Caco-2 (cell line): ENCODE measurements around the gene CCDC185. TPM values are rescaled to one million over a fixed set of nuclear protein-coding genes. Genes with fewer than 3 reads are reported as not detected.

ENCODE experiments used
- Bru-seq: library from RNA; stranded (reverse); fragments of 400-500 nt; gene quantifications from one replicate; lab custom pipeline; 2021; lab: Mats Ljungman, UMichigan
- BruChase-seq, 2 experiments: library from RNA; stranded (reverse); fragments of 400-500 nt; gene quantifications; one replicate each; lab custom pipeline; 2021; lab: Mats Ljungman, UMichigan
- BruUV-seq: library from RNA; stranded (reverse); fragments of 400-500 nt; replicated peaks from 2 replicates; lab custom pipeline; 2021; lab: Mats Ljungman, UMichigan
- CTCF ChIA-PET: fragments of 300-600 bp; sonication (Branson Sonifier 250); formaldehyde crosslinking; loops from one replicate; lab custom pipeline; 2022; ENCODE audit warnings: antibody characterized with exemption; lab: Charles Lee
- POLR2A ChIA-PET: fragments of 300-600 bp; sonication (Branson Sonifier 250); formaldehyde crosslinking; loops from one replicate; lab custom pipeline; 2022; ENCODE audit warnings: antibody characterized with exemption; lab: Charles Lee
- DNase-seq, 2 experiments: peaks; one replicate each; pipeline versions ENCODE4 v3.0.0 to v3.0.0-alpha.2; 2020 to 2022
- H3K27me3 ChIP-seq: replicated peaks from 2 replicates; pipeline ENCODE4 v1.6.0; 2011; ENCODE audit warnings: low read length; ENCODE audit not compliant: control insufficient read depth, insufficient read depth
- H3K36me3 ChIP-seq: 2 replicates; pipeline ENCODE4 v1.5.1; 2011; ENCODE audit warnings: low read length; ENCODE audit not compliant: control insufficient read depth, insufficient read depth
- H3K4me1 ChIP-seq: fragments of 250-450 bp; sonication (Bioruptor Pico); 2 replicates; pipeline ENCODE4 v1.5.1; 2020; ENCODE audit warnings: mild to moderate bottlenecking
- H3K4me3 ChIP-seq: 2 replicates; pipeline ENCODE4 v1.5.1; 2011; ENCODE audit warnings: low read depth, mild to moderate bottlenecking, control low read depth, low read length
- H3K9me3 ChIP-seq: fragments of 250-450 bp; sonication (Bioruptor Pico); 2 replicates; pipeline ENCODE4 v1.5.1; 2020; ENCODE audit warnings: mild to moderate bottlenecking, moderate library complexity
- H3K27ac Mint-ChIP-seq: one replicate; pipeline ENCODE4 v1.8.0; 2022; ENCODE audit warnings: mixed read lengths; ENCODE audit not compliant: unreplicated experiment
- H3K27me3 Mint-ChIP-seq: one replicate; pipeline ENCODE4 v1.8.0; 2022; ENCODE audit warnings: mixed read lengths; ENCODE audit not compliant: insufficient read depth, unreplicated experiment
- H3K36me3 Mint-ChIP-seq: one replicate; pipeline ENCODE4 v1.8.0; 2022; ENCODE audit warnings: mild to moderate bottlenecking, mixed read lengths; ENCODE audit not compliant: insufficient read depth, unreplicated experiment
- H3K4me1 Mint-ChIP-seq: one replicate; pipeline ENCODE4 v1.8.0; 2022; ENCODE audit warnings: low read depth, mixed read lengths; ENCODE audit not compliant: unreplicated experiment
- H3K4me3 Mint-ChIP-seq: one replicate; pipeline ENCODE4 v1.8.0; 2022; ENCODE audit warnings: mild to moderate bottlenecking, moderate library complexity, mixed read lengths; ENCODE audit not compliant: unreplicated experiment
- H3K9me3 Mint-ChIP-seq: one replicate; pipeline ENCODE4 v1.8.0; 2022; ENCODE audit warnings: mixed read lengths; ENCODE audit not compliant: unreplicated experiment
- intact Hi-C: fragments of 100-400 bp; cut with micrococcal nuclease; formaldehyde crosslinking; loops from one replicate; pipeline ENCODE4 v1.10.0; 2022; ENCODE audit not compliant: unreplicated experiment
- long read RNA-seq: library from polyadenylated mRNA; stranded (forward); transcript quantifications from one replicate; pipeline ENCODE4 v2.0.0, GENCODE V29; 2022
- total RNA-seq: library from RNA; stranded (reverse); gene quantifications from 2 replicates; pipeline ENCODE4 v1.2.3, GENCODE V29; 2022
- TF ChIP-seq, protein P1 (sequence below), 2 experiments: fragments of 200-600 bp in 1 of 2; IDR thresholded peaks; 1 replicate in 1 of 2; 2 replicates in 1 of 2; pipeline versions ENCODE4 v1.5.1 to v1.8.0; 2011 to 2022; ENCODE audit warnings: antibody characterized with exemption in 1 of 2, control low read depth in 1 of 2, inconsistent platforms in 1 of 2, low read depth in 1 of 2, low read length in 1 of 2, mild to moderate bottlenecking in 1 of 2, moderate library complexity in 1 of 2; ENCODE audit not compliant: insufficient read depth in 1 of 2, severe bottlenecking in 1 of 2, unreplicated experiment in 1 of 2

Gene CCDC185
- total RNA-seq, result not detected in 2 replicates
- Bru-seq, nascent RNA, result not detected
- not detected for BruChase-seq, experiment 1, labeled RNA remaining after a 2-hour chase
- not detected for BruChase-seq, experiment 2, labeled RNA remaining after a 6-hour chase
- long read RNA-seq, result 0 reads

DNA sequence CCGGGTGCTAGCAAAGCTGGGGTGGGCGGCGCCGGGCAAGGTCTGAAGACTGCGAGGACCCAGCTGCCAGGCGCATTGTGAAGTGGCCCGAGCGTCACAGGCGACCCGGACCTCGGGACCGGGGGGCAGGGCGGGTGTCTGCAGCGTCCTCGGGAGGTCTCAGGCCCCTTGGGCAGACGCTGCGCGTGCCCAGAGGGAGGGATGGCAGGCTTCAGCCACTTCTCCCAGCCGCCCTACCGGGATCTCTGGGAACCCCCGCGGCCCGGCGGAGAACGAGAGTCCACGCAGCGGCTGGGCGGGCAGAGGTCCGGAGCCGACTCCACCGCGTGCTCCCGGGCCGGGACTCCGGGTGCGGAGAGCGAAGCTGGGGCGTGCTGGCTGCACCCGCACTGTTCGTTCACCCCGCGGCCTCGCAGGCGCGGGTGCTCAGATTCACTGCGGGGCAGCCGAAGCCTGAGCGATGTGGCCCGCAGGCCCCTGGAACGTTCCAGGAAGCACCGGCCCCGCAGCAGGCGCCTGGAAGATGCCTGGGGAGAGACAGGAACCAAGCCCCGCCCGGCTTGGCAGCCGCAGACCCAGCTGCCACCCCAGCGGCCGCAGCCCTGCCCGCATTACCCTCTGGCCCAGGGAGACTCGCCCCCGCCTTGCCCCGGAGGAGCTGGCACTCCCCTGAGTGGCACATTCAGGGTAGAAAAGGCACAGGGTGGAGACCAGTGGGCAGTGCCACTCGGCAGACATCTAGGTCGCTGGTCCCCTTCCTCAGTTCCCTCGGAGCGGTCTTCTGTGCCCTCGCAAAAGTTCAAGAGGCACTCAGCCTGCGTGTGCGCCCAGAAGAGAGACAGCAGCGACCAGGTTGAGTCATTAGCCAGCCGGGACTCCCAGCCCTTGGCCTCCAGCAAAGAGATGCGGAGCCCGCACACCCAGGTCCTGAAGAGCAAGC is at the start of gene CCDC185:
Gene CCDC185, plus strand, starts transcription at position 141 of the 940 bp plus-strand sequence. Its CDS starts 61 bp downstream, at position 202.
- Histone ChIP-seq H3K9me3 (no peaks in the 10 kb centered on the region), H3K4me3 (no peak within 1 kb of the TSS), H3K36me3 (no peaks in the 10 kb centered on the region), H3K27me3 (no peaks in the 10 kb centered on the region), H3K4me1 (no peaks in the 10 kb centered on the region)
- ChIA-PET CTCF (no interaction called here), POLR2A (no interaction called here)
- Mint-ChIP-seq H3K27ac (no peak within 1 kb of the TSS), H3K9me3 (no peaks in the 10 kb centered on the region), H3K4me3 (no peak within 1 kb of the TSS), H3K27me3 (no peaks in the 10 kb centered on the region), H3K36me3 (no peaks in the 10 kb centered on the region), H3K4me1 (no peaks in the 10 kb centered on the region)
- no peak for DNase-seq
- no TSS peak for BruUV-seq
- TF ChIP-seq, protein P1, sequence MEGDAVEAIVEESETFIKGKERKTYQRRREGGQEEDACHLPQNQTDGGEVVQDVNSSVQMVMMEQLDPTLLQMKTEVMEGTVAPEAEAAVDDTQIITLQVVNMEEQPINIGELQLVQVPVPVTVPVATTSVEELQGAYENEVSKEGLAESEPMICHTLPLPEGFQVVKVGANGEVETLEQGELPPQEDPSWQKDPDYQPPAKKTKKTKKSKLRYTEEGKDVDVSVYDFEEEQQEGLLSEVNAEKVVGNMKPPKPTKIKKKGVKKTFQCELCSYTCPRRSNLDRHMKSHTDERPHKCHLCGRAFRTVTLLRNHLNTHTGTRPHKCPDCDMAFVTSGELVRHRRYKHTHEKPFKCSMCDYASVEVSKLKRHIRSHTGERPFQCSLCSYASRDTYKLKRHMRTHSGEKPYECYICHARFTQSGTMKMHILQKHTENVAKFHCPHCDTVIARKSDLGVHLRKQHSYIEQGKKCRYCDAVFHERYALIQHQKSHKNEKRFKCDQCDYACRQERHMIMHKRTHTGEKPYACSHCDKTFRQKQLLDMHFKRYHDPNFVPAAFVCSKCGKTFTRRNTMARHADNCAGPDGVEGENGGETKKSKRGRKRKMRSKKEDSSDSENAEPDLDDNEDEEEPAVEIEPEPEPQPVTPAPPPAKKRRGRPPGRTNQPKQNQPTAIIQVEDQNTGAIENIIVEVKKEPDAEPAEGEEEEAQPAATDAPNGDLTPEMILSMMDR (IDR thresholded peaks at IDR 0.05; ENCODE audit: insufficient read depth in 1 of 2, low read depth in 1 of 2, low read length in 1 of 2, severe bottlenecking in 1 of 2, unreplicated experiment in 1 of 2), result no peak
- intact Hi-C loops, result no loop called here

DNA sequence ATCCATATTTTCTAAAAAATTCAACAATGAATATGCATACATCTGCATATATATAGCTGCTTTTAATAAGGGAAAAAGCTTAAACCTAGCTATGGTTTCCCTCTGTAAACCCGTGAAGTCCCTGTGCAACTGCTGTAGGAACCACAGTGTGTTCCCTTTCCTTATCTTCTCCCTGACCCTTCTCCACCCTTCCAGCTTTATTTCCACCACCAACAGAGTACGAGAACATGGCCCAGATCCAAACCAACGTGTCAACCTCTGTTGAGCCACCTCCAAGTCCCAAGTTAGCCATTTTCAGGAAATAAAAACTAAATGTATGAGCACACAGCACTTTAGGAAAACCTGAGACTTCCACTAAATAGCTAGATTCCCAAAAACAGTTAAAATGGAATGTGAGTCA is 49.5 kb upstream of the CCDC185 start:
- ChIA-PET CTCF (no interaction called here), POLR2A (interaction anchor here (0.6 kb wide), 1 partner anchor 11 kb away, joined by 3 read pairs; no protein-coding TSS in a partner anchor)
- Histone ChIP-seq H3K9me3 (no peaks in the 10 kb centered on the region), H3K4me3 (no peak overlapping the region), H3K36me3 (no peaks in the 10 kb centered on the region; the same call in 1 of the 2 replicates), H3K27me3 (no peaks in the 10 kb centered on the region), H3K4me1 (no peaks in the 10 kb centered on the region)
- intact Hi-C loops, result loop anchor here (10.0 kb wide), 1 partner anchor 341 kb away; no protein-coding TSS in a partner anchor
- Mint-ChIP-seq H3K27ac (no peak overlapping the region), H3K4me3 (no peak overlapping the region), H3K4me1 (peaks cover 6% of the 10 kb centered on the region), H3K9me3 (no peaks in the 10 kb centered on the region), H3K36me3 (peaks cover 5% of the 10 kb centered on the region), H3K27me3 (no peaks in the 10 kb centered on the region)
- TF ChIP-seq, protein P1 (IDR thresholded peaks at IDR 0.05; ENCODE audit: insufficient read depth in 1 of 2, low read depth in 1 of 2, low read length in 1 of 2, severe bottlenecking in 1 of 2, unreplicated experiment in 1 of 2), result no peak
- DNase-seq, result no peak
- BruUV-seq, result no TSS peak

DNA sequence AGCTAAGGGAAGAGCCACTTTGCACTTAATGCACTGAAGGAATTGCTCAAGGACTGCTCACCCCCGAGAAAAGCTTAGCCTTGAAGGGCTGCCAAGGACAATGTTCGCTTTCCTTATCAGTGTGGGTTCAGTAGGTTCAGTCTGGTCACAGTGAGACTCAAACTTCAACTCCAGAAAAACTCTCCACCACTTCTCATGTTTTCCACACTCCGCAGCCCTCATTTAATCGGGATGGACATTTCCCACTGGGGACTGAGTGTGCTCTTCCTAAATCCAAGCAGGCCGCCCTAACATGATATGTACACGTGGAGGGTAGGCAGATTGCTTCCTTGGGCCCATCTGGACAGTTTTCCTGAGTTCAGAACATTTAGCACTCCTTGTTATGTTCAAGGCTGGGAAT is 48.7 kb upstream of the CCDC185 start:
- no peak for DNase-seq
- H3K4me1 Mint-ChIP-seq, result peaks cover 6% of the 10 kb centered on the region
- Histone ChIP-seq H3K9me3 (no peaks in the 10 kb centered on the region), H3K27me3 (no peaks in the 10 kb centered on the region), H3K4me3 (no peak overlapping the region), H3K4me1 (no peaks in the 10 kb centered on the region), H3K36me3 (no peaks in the 10 kb centered on the region; the same call in 1 of the 2 replicates)
- intact Hi-C loops, result loop anchor here (10.0 kb wide), 1 partner anchor 340 kb away; no protein-coding TSS in a partner anchor
- H3K27ac Mint-ChIP-seq, result no peak overlapping the region
- CTCF ChIA-PET, result no interaction called here
- POLR2A ChIA-PET, result no interaction called here
- H3K36me3 Mint-ChIP-seq, result peaks cover 5% of the 10 kb centered on the region
- no peaks in the 10 kb centered on the region for H3K27me3 Mint-ChIP-seq
- BruUV-seq, result no TSS peak
- TF ChIP-seq, protein P1 (IDR thresholded peaks at IDR 0.05; ENCODE audit: insufficient read depth in 1 of 2, low read depth in 1 of 2, low read length in 1 of 2, severe bottlenecking in 1 of 2, unreplicated experiment in 1 of 2), result no peak
- H3K9me3 Mint-ChIP-seq, result no peaks in the 10 kb centered on the region
- no peak overlapping the region for H3K4me3 Mint-ChIP-seq
